ENCODE results near the gene GJC1. TPM values are rescaled to one million over a fixed set of nuclear protein-coding genes. Genes with fewer than 3 reads are reported as not detected.

Gene GJC1
- total and polyA plus RNA-seq, 11 donors: 14.2 to 60.8 (median 24.9) TPM

DNA sequence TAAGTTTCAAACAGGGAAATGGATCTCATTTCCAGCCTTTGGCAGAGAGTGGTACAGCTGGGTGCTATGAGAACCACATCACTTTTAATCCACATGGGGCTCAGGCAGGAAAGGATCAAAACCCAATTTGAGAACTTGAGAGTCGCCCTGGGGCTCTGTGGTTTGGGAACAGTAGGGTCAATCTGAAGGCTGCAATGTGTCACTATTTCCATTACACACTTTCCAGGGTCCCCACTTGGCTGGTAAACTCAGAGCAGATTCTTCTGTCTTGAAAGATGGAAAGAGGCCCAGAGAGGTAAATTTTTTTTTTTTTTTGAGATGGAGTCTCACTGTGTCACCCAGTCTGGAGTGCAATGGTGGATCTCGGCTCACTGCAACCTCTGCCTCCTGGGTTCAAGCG, 10.8 kb upstream of the GJC1 start:
- intact Hi-C loops (cut with DNase I): loop anchor here in 1 of 10 donors (5.0 kb wide), 1 partner anchor 54 kb away; no protein-coding TSS in a partner anchor
- 68 to 91% (median 81%) methylated on average over 3 of the region's 3 CpGs for WGBS, 4 donors
- TF ChIP-seq, protein P1, sequence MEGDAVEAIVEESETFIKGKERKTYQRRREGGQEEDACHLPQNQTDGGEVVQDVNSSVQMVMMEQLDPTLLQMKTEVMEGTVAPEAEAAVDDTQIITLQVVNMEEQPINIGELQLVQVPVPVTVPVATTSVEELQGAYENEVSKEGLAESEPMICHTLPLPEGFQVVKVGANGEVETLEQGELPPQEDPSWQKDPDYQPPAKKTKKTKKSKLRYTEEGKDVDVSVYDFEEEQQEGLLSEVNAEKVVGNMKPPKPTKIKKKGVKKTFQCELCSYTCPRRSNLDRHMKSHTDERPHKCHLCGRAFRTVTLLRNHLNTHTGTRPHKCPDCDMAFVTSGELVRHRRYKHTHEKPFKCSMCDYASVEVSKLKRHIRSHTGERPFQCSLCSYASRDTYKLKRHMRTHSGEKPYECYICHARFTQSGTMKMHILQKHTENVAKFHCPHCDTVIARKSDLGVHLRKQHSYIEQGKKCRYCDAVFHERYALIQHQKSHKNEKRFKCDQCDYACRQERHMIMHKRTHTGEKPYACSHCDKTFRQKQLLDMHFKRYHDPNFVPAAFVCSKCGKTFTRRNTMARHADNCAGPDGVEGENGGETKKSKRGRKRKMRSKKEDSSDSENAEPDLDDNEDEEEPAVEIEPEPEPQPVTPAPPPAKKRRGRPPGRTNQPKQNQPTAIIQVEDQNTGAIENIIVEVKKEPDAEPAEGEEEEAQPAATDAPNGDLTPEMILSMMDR (IDR thresholded peaks at IDR 0.05): no peak
- H3K36me3 ChIP-seq: no peaks in the 10 kb centered on the region
- H3K9me3 ChIP-seq: no peaks in the 10 kb centered on the region
- DNase-seq: peak in 1 of 5 donors; percentile 10
- no peak for ATAC-seq
- peaks cover 0 to 21% (median 2%) of the 10 kb centered on the region in 12 donors for H3K4me1 ChIP-seq
- no peaks in the 10 kb centered on the region for H3K27me3 ChIP-seq
- H3K4me3 ChIP-seq: no peak overlapping the region
- peak overlapping the region in 3 of 12 donors; percentile 9 to 56 (median 15) for H3K27ac ChIP-seq

DNA sequence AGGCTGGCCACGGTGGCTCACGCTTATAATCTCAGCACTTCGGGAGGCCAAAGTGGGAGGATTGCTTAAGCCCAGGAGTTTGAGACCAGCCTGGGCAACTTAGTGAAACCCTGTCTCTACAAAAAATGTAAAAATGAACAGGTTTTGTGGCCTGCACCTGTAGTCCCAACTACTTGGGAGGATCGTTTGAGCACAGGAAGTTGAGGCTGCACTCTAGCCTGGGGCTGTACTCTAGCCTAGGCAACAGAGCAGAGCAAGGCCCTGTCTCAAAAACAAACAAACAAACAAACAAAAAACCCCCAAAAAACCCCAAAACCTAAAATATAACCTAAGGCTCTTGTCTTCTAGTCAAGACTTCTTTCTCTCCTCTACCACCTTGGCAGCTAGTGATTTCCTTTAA, 10.2 kb upstream of the GJC1 start:
- Histone ChIP-seq H3K4me1 (peaks cover 0 to 21% (median 2%) of the 10 kb centered on the region in 12 donors), H3K9me3 (no peaks in the 10 kb centered on the region), H3K27me3 (no peaks in the 10 kb centered on the region), H3K27ac (peak overlapping the region in 4 of 12 donors; percentile 9 to 52 (median 30)), H3K4me3 (no peak overlapping the region), H3K36me3 (no peaks in the 10 kb centered on the region)
- DNase-seq: no peak
- TF ChIP-seq, protein P1 (IDR thresholded peaks at IDR 0.05): no peak
- ATAC-seq: no peak
- intact Hi-C loops (cut with DNase I): loop anchor here in 1 of 10 donors (5.0 kb wide), 1 partner anchor 53 kb away; no protein-coding TSS in a partner anchor
- 82 to 89% (median 86%) methylated on average over 4 of the region's 4 CpGs for WGBS, 4 donors

DNA sequence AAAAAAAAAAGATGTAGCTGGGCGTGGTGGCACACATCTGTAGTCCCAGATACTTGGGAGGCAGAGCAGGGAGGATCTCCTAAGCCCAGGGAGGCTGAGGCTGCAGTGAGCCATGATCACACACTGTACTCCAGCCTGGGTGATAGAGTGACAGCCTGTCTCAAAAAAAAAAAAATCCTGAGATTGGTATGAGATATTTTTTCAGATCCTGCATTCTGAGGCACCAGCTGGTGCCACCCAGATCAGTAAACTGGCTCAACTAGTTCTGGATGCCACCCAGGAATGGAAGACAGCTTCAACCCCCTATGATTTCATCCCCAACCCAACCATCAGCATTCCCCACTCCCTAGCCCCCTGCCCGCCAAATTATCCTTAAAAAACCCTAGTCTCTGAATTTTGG, 7.1 kb upstream of the GJC1 start:
- no peak overlapping the region for H3K27ac ChIP-seq
- intact Hi-C loops (cut with DNase I): no loop called here
- H3K36me3 ChIP-seq: no peaks in the 10 kb centered on the region
- no peak for ATAC-seq
- TF ChIP-seq, protein P1 (IDR thresholded peaks at IDR 0.05): no peak
- no peak for TF ChIP-seq POLR2A (IDR thresholded peaks at IDR 0.05)
- H3K9me3 ChIP-seq: no peaks in the 10 kb centered on the region
- H3K4me1 ChIP-seq: peaks cover 0 to 3% (median 0%) of the 10 kb centered on the region in 12 donors
- no peak overlapping the region for H3K4me3 ChIP-seq
- 52 to 87% (median 73%) methylated on average over 2 of the region's 2 CpGs for WGBS, 4 donors
- H3K27me3 ChIP-seq: peaks cover 0 to 5% (median 0%) of the 10 kb centered on the region in 9 donors
- no peak for DNase-seq

DNA sequence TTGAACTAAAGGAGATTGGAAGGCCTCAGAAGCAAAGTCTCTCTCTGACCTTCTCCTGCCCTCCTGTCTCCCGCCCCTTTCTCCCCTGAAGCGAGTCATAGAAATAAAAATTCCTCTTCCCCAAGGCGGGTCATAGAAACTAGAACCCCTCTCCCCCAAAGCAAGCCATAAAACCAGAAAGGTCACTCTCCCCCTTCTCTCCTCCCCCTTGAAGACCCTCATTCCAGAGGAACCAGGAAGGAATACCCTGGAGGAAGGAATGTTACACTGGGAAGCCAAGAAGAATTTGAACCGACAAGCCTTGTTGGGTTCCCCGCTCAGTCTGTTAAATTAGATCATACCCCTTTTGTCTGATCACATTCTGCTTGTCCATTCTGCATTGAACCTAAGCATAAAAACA, 2.7 kb upstream of the GJC1 start:
- intact Hi-C loops (cut with DNase I): loop anchor here in 2 of 10 donors (5.0 kb wide), 2 partner anchors 34 to 56 kb away; no protein-coding TSS in a partner anchor
- DNase-seq (no peak), ATAC-seq (no peak)
- Histone ChIP-seq H3K27me3 (peaks cover 0 to 42% (median 0%) of the 10 kb centered on the region in 9 donors), H3K4me3 (no peak overlapping the region), H3K36me3 (no peaks in the 10 kb centered on the region), H3K27ac (no peak overlapping the region), H3K4me1 (peaks cover 0 to 28% (median 7%) of the 10 kb centered on the region in 12 donors), H3K9me3 (no peaks in the 10 kb centered on the region)
- 81 to 86% (median 84%) methylated on average over 5 of the region's 5 CpGs for WGBS, 4 donors
- TF ChIP-seq, protein P1 (IDR thresholded peaks at IDR 0.05): no peak
- no peak for TF ChIP-seq POLR2A (IDR thresholded peaks at IDR 0.05)
